Measurements from ENCODE around the gene TUBGCP6.

The TUBGCP6 gene

DNA sequence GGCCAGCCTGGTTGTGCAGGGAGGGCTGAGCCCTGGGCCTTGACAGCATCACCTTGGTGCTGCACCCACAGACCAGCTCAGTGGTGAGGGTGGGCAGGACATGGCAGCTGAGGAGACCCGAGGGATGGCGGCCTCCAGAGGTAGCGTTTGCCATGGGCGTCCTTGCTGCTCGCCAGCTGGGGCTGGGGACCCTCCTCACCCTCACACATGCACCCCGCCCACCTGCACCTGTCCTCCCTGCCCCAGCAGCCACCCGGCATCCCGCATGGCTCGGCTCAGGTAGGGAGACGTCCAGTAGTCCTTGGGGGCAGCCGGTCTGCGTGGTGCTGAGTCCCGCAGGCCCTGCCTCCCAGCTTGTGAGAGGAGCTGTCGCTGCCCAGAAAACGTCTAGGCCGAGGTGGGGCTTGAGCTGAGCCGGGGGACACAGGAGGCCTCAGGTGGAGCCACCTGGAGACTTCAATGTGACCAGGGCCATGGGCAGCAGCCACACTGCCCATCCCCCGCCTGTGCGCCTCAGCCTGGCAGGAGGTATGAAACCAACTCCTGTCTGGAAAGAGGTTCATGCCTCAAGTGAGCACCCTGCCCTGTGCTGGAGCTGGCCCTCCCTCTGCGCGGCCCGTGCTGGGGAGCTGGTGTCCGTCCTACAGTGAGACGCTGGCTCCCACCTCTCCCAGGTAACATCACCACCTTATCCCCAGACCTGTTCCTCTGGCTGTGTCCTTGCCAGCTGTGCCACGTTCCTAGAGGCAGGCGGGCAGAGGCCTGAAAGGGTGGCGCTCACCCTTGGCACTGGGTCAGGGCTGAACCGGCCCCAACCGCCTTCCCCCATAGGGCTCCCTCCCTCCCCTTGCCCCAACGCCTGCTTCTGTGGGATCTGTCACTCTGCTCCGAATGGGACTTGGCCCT is 62.4 kb downstream of the TUBGCP6 start:
- DNase-seq (ENCODE audit: low spot score) = no peak

DNA sequence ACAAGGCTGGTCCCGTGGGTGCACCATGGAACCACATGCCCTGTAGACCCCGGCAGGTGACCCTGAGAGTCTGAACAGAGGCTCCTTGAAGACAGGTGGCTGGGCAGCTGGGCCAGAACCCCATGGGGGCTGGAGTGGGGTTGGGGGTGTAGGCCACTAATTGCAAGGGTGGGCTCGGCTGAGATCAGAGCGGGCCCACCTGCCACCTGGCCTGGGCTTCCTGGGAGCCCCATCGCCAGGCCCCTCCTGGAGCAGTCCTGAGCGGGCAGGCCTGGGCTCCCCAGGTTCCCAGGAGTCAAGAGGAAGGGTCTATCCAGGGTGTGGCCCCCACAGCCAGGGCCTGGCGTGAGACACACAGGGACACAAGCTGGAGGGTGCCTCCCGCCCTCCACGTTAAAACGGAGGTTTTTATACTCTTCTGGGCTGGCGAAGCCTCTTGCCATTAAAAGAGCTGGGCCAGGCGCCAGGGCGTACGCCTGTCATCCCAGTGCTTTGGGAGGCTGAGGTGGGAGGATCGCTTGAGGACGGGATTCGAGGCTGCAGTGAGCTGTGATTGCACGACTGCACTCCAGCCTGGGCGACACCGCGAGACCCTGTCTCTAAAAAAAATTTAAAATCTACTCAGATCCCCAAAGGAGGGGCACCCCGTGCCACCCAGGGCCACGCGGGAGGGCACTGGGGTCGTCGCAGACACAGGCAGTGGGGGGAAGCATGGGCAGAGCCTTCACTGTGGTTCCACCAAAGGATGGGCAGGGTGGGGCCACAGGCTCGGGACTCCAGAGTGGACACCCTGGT is 63.9 kb downstream of the TUBGCP6 start:
- DNase-seq (ENCODE audit: low spot score) = no peak

DNA sequence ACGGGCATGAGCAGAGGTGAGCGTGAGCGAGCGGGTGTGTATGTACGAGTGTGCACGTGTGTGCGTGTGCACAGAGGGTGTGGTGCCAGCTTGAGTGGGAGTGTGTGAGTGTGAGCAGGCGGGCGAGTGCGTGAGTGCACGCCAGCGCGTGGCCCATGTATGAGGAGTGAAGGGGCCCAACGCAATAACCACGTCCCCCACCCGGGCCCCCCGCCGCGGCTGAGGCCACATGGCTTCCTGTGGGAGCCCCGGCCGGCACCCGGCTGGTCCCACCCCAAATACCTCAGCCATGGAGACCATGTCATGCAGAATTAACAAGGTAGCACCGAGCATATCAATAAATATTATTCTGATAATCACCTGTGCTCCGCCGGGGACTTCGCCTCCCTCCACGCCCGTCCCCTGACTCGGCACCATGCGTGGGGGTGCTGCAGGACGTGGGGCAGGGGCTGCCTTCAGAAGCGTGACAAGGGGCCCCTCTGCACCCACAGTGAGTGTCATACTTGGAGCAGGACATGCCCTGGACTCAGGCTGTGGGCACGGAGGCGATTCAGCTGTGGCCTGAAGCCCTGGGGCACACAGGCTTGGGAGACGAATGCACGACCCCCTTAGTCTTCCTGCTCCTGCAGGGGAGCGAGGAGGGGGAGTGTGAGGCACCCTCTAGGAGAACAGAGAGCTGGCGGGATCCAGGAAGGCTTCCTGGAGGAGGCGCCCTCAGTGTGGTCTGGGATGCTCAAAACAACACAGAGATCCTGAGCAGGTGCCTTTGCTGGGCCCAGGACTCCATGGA is 64.7 kb downstream of the TUBGCP6 start:
- no peak for DNase-seq (ENCODE audit: low spot score)

DNA sequence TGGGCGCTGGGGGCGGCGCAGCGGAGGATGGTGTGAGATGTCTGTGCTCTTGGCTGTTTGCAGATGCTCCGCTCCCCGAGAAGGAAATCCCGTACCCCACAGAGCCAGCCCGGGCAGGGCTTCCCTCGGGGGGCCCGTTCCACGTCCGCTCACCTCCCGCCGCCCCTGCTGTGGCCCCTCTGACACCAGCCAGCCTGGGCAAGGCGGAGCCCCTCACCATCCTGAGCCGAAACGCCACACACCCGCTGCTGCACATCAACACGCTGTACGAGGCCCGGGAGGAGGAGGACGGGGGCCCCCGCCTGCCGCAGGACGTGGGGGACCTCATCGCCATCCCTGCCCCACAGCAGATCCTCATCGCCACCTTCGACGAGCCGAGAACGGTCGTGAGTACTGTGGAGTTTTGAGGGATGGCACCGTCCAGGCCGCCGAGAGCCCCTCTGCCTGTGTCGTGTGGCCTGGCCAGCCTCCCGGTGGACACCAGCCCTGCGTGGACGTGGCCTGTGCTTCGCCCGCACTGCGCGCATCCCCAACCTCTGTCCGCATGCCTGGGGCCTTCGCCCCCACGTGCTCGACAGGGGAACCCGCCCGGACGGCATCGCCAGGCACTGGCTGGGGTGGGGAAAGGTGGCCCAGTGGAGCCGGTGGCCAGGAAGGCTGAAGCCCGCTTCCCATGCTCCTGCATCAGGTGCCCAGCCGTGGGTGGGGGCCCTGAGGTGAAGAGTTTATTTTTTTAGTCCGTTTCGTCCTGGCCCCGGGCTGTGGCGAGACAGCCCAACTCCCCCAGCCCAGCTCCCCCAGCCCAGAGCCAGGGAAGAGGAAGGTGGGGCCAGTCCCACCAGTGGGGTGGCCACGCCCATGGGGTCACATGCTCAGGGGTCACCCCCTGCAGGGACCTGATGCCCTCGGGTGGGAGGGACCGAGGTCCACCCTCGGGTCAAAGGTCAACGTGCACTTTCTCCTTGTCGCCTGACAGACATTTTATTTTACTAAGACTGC is 65.7 kb downstream of the TUBGCP6 start:
- no peak for DNase-seq (ENCODE audit: low spot score)

DNA sequence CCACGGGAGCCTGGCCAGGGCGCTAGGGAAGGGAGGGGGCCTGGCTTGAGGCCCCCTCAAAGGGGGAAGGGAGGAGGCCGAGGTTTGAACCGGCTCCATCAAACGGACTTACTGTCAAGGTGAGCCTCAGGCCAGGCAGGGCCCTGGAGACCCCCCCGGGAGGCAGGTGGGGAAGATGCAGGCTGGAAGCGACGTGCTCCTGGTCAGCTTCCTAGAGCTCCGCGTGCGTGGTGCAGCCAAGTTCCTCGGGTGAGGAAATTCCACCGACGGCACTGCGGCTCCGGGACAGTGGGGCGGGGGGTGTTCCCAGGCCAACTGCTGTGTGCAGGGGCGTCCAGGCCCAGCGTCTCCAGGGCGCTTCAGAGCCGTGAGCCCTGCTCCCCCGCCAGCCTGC is 66.4 kb downstream of the TUBGCP6 start:
- no peak for DNase-seq (ENCODE audit: low spot score)

DNA sequence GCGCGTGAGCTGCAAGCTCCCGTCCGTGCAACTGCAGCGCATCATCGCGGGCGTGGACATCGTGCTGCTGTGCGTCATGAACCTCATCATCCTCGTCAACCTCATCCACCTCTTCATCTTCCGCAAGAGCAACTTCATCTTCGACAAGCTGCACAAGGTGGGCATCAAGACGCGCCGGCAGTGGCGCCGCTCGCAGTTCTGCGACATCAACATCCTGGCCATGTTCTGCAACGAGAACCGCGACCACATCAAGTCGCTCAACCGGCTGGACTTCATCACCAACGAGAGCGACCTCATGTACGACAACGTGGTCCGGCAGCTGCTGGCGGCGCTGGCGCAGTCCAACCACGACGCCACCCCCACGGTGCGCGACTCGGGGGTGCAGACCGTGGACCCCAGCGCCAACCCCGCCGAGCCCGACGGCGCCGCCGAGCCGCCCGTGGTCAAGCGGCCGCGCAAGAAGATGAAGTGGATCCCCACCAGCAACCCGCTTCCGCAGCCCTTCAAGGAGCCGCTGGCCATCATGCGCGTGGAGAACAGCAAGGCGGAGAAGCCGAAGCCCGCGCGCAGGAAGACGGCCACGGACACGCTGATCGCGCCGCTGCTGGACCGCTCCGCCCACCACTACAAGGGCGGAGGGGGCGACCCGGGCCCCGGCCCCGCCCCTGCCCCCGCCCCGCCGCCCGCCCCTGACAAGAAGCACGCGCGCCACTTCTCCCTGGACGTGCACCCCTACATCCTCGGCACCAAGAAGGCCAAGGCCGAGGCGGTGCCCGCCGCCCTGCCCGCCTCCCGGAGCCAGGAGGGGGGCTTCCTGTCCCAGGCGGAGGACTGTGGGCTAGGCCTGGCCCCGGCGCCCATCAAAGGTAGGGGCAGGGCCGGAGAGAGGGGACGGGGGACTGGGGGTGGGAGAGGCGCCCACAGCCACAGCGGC is 67.0 kb downstream of the TUBGCP6 start:
- DNase-seq (ENCODE audit: low spot score) = no peak

- no peak for DNase-seq (ENCODE audit: low spot score)
Observed at GRCh38 chr22:50176850-50177536, 67.8 kb downstream of the TUBGCP6 start.

DNA sequence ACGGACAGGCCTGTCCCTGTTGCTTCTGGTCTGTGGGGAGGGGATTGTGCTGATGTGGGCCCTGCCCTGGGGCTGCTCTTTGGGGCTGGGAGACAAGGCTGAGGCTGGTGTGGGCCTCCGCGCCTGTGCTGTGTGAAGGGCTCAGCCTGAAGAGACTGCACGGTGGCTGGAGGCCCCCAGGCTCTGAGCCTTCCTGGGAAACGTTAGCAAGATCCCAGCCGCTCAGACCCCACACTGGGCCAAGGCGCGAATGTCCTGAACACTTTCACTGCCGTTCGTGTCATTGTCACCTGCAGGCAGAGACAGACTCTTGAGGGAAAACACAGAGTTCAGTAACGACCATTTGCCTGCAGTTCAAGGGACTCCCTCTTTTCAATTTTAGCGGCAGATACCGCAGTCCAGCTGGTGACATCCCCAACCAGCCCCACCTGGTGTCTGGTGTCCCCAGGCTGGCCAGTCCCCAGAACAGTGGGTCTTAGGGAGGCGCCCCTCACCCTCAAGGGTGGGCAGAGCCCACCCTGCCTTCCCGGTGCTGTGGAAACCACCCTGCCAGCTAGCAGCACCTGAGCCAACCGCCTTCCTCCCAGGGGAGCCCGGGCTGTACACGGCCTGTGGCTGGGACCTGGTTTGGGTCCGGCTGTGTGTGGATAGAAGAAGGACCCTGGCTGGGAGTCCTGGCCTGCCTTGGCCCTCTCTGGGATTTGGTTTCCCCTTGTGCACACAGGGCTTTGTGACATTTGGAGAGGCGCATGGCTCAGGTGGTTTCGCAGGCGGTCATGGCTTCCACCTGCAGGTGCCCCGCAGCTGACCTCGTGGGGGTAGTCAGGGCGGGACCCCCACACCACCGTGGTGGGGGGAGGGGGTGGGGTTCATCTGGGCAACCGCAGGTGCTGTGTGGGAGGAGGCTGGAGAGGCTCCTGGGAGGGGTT is 68.6 kb downstream of the TUBGCP6 start:
- no peak for DNase-seq (ENCODE audit: low spot score)

GRCh38 chr22:50175191-50175461 is 69.7 kb downstream of the TUBGCP6 start:
- no peak for DNase-seq (ENCODE audit: low spot score)

DNA sequence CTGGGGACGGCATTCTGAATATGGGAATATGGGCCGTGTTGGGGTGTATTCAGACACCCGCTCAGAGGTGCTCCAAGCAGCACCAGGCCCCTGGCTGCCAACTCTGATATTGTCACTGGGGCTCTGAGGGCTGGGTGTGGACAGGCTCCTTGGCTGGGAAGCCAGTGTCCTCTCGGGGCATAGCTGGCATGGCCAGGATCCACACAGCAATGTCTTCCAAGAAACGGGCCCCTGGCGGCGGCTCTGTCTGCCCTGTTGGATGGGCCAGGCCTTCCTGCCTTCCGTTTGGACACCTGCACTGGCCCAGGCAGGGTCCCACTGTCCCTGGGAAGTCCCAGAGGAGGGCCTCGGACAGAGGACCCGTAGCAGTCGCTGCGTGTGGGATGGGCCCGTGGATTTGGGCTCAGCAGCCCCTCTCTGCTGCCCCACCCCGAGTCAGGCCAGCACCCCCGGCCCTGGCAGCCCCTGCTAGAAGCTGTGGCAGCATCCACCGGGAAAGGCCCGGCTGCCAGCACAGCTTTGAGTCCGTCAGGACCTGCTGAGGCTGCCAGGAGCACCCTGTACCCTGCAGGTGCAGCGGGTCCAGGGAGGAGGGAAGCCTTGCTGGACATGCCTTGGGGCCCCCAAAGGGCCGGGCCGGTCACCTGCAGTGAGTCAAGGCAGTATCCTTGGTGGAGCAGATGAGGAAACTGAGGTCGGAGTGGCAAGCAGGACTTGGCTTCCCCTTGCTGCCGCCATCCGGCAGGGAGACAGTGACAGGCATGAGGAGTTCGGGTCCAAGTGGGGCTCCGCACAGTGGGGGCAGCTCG is 70.2 kb downstream of the TUBGCP6 start:
- DNase-seq (ENCODE audit: low spot score) = no peak

DNA sequence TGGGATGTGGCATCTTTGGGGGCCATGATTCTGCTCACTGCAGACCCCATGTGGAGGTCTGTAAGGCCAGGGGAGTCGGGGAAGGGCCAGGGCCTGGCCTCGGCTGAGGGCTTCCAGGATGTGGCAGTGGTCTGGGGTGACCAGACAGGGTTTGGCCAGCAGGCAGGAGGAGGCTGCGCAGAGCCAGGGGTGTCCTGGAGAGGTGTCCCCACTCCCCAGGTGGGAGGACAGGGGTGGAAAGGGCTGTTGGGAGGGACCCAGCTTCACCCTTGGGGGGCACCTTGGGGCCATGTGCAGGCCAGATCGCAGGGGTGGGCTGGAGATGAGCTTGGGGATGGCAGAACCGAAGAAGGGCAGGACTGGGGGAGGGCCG is 70.9 kb downstream of the TUBGCP6 start:
- DNase-seq (ENCODE audit: low spot score) = no peak

DNA sequence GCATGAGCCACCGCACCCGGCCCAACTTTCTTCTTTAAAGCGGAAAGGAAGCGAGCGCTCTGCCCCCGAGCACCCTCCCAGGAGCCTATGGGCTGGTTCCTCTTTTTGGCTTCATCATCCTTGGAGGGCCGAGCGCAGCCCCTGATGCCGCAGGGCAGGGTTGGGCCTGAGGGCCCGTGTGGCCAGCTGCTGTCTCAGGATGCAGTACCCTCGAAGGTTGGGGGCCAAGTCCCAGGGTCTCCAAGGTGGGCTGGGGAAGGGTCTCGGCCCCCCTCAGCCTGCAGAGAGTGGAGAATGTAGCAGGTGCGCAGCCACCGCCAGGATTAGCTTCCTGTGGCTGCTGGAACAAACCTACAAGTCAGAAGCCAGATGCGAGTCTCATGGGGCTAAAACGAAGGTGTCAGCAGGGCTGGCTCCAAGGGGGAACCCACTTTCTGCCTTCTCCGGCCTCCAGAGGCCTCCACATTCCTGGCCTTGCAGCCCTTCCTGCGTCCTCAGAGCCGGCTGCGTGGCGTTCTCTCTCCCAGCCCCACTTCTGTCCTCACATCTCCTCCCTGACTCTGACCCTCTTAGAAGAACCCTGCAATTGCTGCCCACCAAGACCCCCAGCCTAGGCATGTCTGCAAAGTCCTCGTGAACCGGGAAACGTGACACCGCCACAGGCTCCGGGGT is 71.4 kb downstream of the TUBGCP6 start:
- no peak for DNase-seq (ENCODE audit: low spot score)

DNA sequence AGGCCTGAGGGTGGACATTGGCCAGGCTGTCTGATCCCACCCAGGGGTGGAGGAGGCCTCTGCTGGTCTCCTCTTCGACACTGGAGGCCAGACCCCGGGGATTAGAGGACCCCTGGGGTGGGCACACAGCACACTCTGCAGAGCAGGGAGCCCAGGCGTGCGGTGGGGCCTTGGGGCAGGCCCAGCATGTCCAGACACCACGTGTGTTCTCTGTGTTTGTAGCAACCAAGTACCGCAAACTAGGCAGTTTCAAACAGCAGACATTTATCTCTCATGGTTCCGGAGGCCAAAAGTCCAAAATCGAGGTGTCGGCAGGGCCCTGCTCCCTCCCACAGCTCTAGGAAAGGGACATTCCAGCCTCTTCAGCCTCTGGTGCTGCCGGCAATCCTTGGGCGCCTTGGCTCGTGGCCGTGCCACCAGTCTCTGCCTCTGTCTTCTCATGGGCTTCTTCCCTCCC is 72.8 kb downstream of the TUBGCP6 start:
- no peak for DNase-seq (ENCODE audit: low spot score)

- DNase-seq (ENCODE audit: low spot score) = no peak
Observed at GRCh38 chr22:50171319-50171964, 73.4 kb downstream of the TUBGCP6 start.

DNA sequence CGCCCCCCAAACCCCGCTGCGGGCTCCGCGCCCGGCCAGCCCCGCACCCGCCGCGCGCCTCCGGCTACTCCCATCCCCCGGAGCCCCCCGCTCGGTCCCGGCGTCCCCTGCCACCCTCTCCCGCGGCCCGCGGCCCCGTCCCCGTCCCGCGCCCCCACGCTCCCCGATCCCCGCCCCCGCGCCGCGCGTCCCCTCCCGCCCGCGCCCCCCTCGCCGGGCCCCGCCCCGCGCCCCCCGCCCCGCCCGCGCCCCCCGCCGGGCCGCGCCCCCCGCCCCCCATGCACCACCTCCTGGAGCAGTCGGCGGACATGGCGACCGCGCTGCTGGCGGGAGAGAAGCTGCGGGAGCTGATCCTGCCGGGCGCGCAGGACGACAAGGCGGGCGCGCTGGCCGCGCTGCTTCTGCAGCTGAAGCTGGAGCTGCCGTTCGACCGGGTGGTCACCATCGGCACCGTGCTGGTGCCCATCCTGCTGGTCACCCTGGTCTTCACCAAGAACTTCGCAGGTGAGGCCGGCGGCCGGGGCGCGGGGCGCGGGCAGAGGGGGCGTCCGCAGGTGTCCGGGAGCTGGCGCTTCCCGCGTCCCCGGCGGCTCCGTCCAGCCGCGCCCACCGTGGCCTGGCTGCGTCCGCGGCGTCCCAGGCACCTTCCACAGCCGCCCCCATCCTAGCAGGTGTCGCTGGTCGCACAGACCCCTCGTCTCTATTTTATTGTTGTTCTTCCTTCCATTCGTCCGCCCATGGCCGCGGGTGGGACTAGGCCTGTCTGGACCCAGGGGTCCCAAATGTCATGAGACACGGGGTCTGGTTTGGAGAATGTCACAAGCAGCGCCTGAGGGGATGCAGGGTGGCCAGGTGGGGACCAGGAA is 74.1 kb downstream of the TUBGCP6 start, which contains the start of gene PANX2:
Gene PANX2 (plus strand): TSS at position 279 of the 866 bp plus-strand sequence. CDS start 0 bp downstream, at position 279.
- DNase-seq (ENCODE audit: low spot score) = no peak
